CD4-positive, CD25-positive, alpha-beta regulatory T cell (primary cell): ENCODE results near the gene DISP3. TPM values are rescaled to one million over a fixed set of nuclear protein-coding genes. Genes with fewer than 3 reads are reported as not detected.

ENCODE experiments used
- ATAC-seq, 2 donors: fragments of 150-1000 bp; cut with Tn5 transposase; one replicate each; pipeline ENCODE4 v1.10.0; 2021; ENCODE audit warnings: low read depth in 2 of 2, moderate number of reproducible peaks in 2 of 2, moderate library complexity in 1 of 2
- DNase-seq, 3 donors: peaks; one replicate each; pipeline versions ENCODE4 v3.0.0 to v3.0.0-alpha.2; 2012 to 2022; ENCODE audit warnings: mixed read lengths in 1 of 3
- H3K27ac ChIP-seq: one replicate; pipeline ENCODE4 v1.7.0; 2013; ENCODE audit warnings: mild to moderate bottlenecking, low read length; ENCODE audit not compliant: insufficient read depth, poor library complexity, severe bottlenecking
- H3K27me3 ChIP-seq: one replicate; pipeline ENCODE4 v1.7.0; 2013; ENCODE audit warnings: low read length; ENCODE audit not compliant: control insufficient read depth, insufficient read depth
- H3K36me3 ChIP-seq: one replicate; pipeline ENCODE4 v1.7.0; 2013; ENCODE audit warnings: mild to moderate bottlenecking, low read length, moderate library complexity; ENCODE audit not compliant: control insufficient read depth, insufficient read depth
- H3K4me1 ChIP-seq: 2 replicates; pipeline ENCODE4 v1.7.0; 2013; ENCODE audit warnings: mild to moderate bottlenecking, low read length; ENCODE audit not compliant: insufficient read depth, control insufficient read depth, poor library complexity, severe bottlenecking
- H3K4me3 ChIP-seq: one replicate; pipeline ENCODE4 v1.7.0; 2013; ENCODE audit warnings: low read depth, mild to moderate bottlenecking, low read length, moderate library complexity
- H3K9me3 ChIP-seq, 2 experiments: 1 replicate in 1 of 2; 2 replicates in 1 of 2; pipeline ENCODE4 v1.7.0; 2013; ENCODE audit warnings: low read length in 2 of 2, mild to moderate bottlenecking in 1 of 2, moderate library complexity in 1 of 2; ENCODE audit not compliant: control insufficient read depth in 2 of 2
- H3K27ac Mint-ChIP-seq, 3 donors: one replicate each; pipeline ENCODE4 v1.8.0; 2020 to 2022; ENCODE audit warnings: mild to moderate bottlenecking in 3 of 3, mixed read lengths in 3 of 3, moderate library complexity in 2 of 3
- H3K27me3 Mint-ChIP-seq: one replicate; pipeline ENCODE4 v1.8.0; 2022; ENCODE audit warnings: mild to moderate bottlenecking, mixed read lengths
- H3K36me3 Mint-ChIP-seq: one replicate; pipeline ENCODE4 v1.8.0; 2020; ENCODE audit warnings: mixed read lengths
- H3K4me1 Mint-ChIP-seq, 4 donors: one replicate each; pipeline ENCODE4 v1.8.0; 2020 to 2022; ENCODE audit warnings: mixed read lengths in 4 of 4, mild to moderate bottlenecking in 1 of 4
- H3K4me3 Mint-ChIP-seq, 4 donors: one replicate each; pipeline ENCODE4 v1.8.0; 2020 to 2022; ENCODE audit warnings: mild to moderate bottlenecking in 4 of 4, mixed read lengths in 4 of 4, moderate library complexity in 3 of 4
- H3K9me3 Mint-ChIP-seq, 7 donors: one replicate each; pipeline ENCODE4 v1.8.0; 2020 to 2022; ENCODE audit warnings: mixed read lengths in 7 of 7, mild to moderate bottlenecking in 3 of 7, moderate library complexity in 2 of 7
- polyA plus RNA-seq, 4 donors: library from polyadenylated mRNA; unstranded; fragments of 300-500 nt; fragmentation: Illumina TruSeq; gene quantifications; one replicate each; pipeline ENCODE4 v1.2.3, GENCODE V29; 2021
- total RNA-seq: library from RNA; stranded (reverse); gene quantifications from one replicate; pipeline ENCODE4 v1.2.3, GENCODE V29; 2022

DISP3 gene
- total and polyA plus RNA-seq, 5 donors from 2014 or later, result 0.12 to 1.2 (median 0.23) TPM

GRCh38 chr1:11530731-11531311 is 51.9 kb downstream of the DISP3 start:
- Mint-ChIP-seq H3K9me3 (no peaks in the 10 kb centered on the region), H3K27ac (no peak overlapping the region), H3K4me1 (no peaks in the 10 kb centered on the region), H3K4me3 (no peak overlapping the region), H3K27me3 (no peaks in the 10 kb centered on the region), H3K36me3 (no peaks in the 10 kb centered on the region)
- ATAC-seq (no peak), DNase-seq (no peak)
- Histone ChIP-seq H3K27ac (no peak overlapping the region), H3K4me1 (no peaks in the 10 kb centered on the region), H3K9me3 (no peaks in the 10 kb centered on the region), H3K27me3 (no peaks in the 10 kb centered on the region), H3K36me3 (no peaks in the 10 kb centered on the region), H3K4me3 (no peak overlapping the region)

- ATAC-seq, result no peak
Measured at GRCh38 chr1:11531314-11531870, 52.4 kb downstream of the DISP3 start.

GRCh38 chr1:11531943-11532342 is 53.0 kb downstream of the DISP3 start:
- H3K27me3 ChIP-seq, result no peaks in the 10 kb centered on the region
- Mint-ChIP-seq H3K36me3 (no peaks in the 10 kb centered on the region), H3K27ac (no peak overlapping the region), H3K9me3 (no peaks in the 10 kb centered on the region), H3K4me1 (no peaks in the 10 kb centered on the region), H3K27me3 (no peaks in the 10 kb centered on the region), H3K4me3 (no peak overlapping the region)
- no peak for DNase-seq
- no peak for ATAC-seq
- H3K27ac ChIP-seq, result no peak overlapping the region
- no peaks in the 10 kb centered on the region for H3K4me1 ChIP-seq
- no peak overlapping the region for H3K4me3 ChIP-seq
- H3K36me3 ChIP-seq, result no peaks in the 10 kb centered on the region
- H3K9me3 ChIP-seq, result no peaks in the 10 kb centered on the region

More at GRCh38 chr1:11531314-11531870, 52.4 kb downstream of the DISP3 start:
- H3K27ac ChIP-seq, result no peak overlapping the region
- H3K27ac Mint-ChIP-seq, result no peak overlapping the region
- no peaks in the 10 kb centered on the region for H3K36me3 ChIP-seq
- no peaks in the 10 kb centered on the region for H3K36me3 Mint-ChIP-seq
- no peaks in the 10 kb centered on the region for H3K4me1 Mint-ChIP-seq
- no peaks in the 10 kb centered on the region for H3K9me3 Mint-ChIP-seq
- no peaks in the 10 kb centered on the region for H3K27me3 ChIP-seq
- H3K27me3 Mint-ChIP-seq, result no peaks in the 10 kb centered on the region
- no peaks in the 10 kb centered on the region for H3K9me3 ChIP-seq
- no peak overlapping the region for H3K4me3 ChIP-seq
- no peaks in the 10 kb centered on the region for H3K4me1 ChIP-seq
- no peak for DNase-seq
- H3K4me3 Mint-ChIP-seq, result no peak overlapping the region

GRCh38 chr1:11533790-11534787 is 55.1 kb downstream of the DISP3 start:
- DNase-seq (no peak), ATAC-seq (no peak)
- no peaks in the 10 kb centered on the region for H3K4me1 Mint-ChIP-seq
- H3K9me3 ChIP-seq, result no peaks in the 10 kb centered on the region
- H3K36me3 Mint-ChIP-seq, result no peaks in the 10 kb centered on the region
- H3K36me3 ChIP-seq, result no peaks in the 10 kb centered on the region
- no peak overlapping the region for H3K4me3 ChIP-seq
- no peaks in the 10 kb centered on the region for H3K4me1 ChIP-seq
- H3K27ac Mint-ChIP-seq, result no peak overlapping the region
- H3K27ac ChIP-seq, result no peak overlapping the region
- H3K27me3 ChIP-seq, result no peaks in the 10 kb centered on the region
- no peak overlapping the region for H3K4me3 Mint-ChIP-seq
- no peaks in the 10 kb centered on the region for H3K27me3 Mint-ChIP-seq
- H3K9me3 Mint-ChIP-seq, result no peaks in the 10 kb centered on the region

- no peak overlapping the region for H3K27ac Mint-ChIP-seq
- Histone ChIP-seq H3K4me1 (no peaks in the 10 kb centered on the region), H3K36me3 (no peaks in the 10 kb centered on the region), H3K27me3 (no peaks in the 10 kb centered on the region), H3K27ac (no peak overlapping the region), H3K4me3 (no peak overlapping the region), H3K9me3 (no peaks in the 10 kb centered on the region)
- H3K4me3 Mint-ChIP-seq, result peak overlapping the region in 1 of 4 donors; percentile 27
- no peaks in the 10 kb centered on the region for H3K36me3 Mint-ChIP-seq
- ATAC-seq (no peak), DNase-seq (no peak)
- H3K9me3 Mint-ChIP-seq, result no peaks in the 10 kb centered on the region
- H3K27me3 Mint-ChIP-seq, result no peaks in the 10 kb centered on the region
- no peaks in the 10 kb centered on the region for H3K4me1 Mint-ChIP-seq
Measured at GRCh38 chr1:11534846-11535245, 55.9 kb downstream of the DISP3 start.

- no peak for DNase-seq
- Mint-ChIP-seq H3K27me3 (no peaks in the 10 kb centered on the region), H3K36me3 (no peaks in the 10 kb centered on the region), H3K9me3 (no peaks in the 10 kb centered on the region), H3K27ac (no peak overlapping the region), H3K4me1 (no peaks in the 10 kb centered on the region), H3K4me3 (no peak overlapping the region)
- H3K9me3 ChIP-seq, result no peaks in the 10 kb centered on the region
- H3K4me1 ChIP-seq, result no peaks in the 10 kb centered on the region
- no peak overlapping the region for H3K27ac ChIP-seq
- H3K36me3 ChIP-seq, result no peaks in the 10 kb centered on the region
- no peak overlapping the region for H3K4me3 ChIP-seq
- H3K27me3 ChIP-seq, result no peaks in the 10 kb centered on the region
- no peak for ATAC-seq
Measured at GRCh38 chr1:11535316-11535715, 56.4 kb downstream of the DISP3 start.

- Histone ChIP-seq H3K4me3 (no peak overlapping the region), H3K36me3 (no peaks in the 10 kb centered on the region), H3K4me1 (no peaks in the 10 kb centered on the region), H3K9me3 (no peaks in the 10 kb centered on the region), H3K27me3 (no peaks in the 10 kb centered on the region), H3K27ac (no peak overlapping the region)
- ATAC-seq (no peak), DNase-seq (no peak)
- Mint-ChIP-seq H3K4me3 (no peak overlapping the region), H3K36me3 (no peaks in the 10 kb centered on the region), H3K27me3 (no peaks in the 10 kb centered on the region), H3K4me1 (no peaks in the 10 kb centered on the region), H3K9me3 (no peaks in the 10 kb centered on the region), H3K27ac (no peak overlapping the region)
Measured at GRCh38 chr1:11535761-11536572, 57.0 kb downstream of the DISP3 start.
